ENCODE measurements around the gene RIMS1.

Gene RIMS1, protein sequence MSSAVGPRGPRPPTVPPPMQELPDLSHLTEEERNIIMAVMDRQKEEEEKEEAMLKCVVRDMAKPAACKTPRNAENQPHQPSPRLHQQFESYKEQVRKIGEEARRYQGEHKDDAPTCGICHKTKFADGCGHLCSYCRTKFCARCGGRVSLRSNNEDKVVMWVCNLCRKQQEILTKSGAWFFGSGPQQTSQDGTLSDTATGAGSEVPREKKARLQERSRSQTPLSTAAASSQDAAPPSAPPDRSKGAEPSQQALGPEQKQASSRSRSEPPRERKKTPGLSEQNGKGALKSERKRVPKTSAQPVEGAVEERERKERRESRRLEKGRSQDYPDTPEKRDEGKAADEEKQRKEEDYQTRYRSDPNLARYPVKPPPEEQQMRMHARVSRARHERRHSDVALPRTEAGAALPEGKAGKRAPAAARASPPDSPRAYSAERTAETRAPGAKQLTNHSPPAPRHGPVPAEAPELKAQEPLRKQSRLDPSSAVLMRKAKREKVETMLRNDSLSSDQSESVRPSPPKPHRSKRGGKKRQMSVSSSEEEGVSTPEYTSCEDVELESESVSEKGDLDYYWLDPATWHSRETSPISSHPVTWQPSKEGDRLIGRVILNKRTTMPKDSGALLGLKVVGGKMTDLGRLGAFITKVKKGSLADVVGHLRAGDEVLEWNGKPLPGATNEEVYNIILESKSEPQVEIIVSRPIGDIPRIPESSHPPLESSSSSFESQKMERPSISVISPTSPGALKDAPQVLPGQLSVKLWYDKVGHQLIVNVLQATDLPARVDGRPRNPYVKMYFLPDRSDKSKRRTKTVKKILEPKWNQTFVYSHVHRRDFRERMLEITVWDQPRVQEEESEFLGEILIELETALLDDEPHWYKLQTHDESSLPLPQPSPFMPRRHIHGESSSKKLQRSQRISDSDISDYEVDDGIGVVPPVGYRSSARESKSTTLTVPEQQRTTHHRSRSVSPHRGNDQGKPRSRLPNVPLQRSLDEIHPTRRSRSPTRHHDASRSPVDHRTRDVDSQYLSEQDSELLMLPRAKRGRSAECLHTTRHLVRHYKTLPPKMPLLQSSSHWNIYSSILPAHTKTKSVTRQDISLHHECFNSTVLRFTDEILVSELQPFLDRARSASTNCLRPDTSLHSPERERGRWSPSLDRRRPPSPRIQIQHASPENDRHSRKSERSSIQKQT (N-terminal part only)
- 0 to 0.41 (median 0) reads per million in 18 experiments for total RNA-seq

DNA sequence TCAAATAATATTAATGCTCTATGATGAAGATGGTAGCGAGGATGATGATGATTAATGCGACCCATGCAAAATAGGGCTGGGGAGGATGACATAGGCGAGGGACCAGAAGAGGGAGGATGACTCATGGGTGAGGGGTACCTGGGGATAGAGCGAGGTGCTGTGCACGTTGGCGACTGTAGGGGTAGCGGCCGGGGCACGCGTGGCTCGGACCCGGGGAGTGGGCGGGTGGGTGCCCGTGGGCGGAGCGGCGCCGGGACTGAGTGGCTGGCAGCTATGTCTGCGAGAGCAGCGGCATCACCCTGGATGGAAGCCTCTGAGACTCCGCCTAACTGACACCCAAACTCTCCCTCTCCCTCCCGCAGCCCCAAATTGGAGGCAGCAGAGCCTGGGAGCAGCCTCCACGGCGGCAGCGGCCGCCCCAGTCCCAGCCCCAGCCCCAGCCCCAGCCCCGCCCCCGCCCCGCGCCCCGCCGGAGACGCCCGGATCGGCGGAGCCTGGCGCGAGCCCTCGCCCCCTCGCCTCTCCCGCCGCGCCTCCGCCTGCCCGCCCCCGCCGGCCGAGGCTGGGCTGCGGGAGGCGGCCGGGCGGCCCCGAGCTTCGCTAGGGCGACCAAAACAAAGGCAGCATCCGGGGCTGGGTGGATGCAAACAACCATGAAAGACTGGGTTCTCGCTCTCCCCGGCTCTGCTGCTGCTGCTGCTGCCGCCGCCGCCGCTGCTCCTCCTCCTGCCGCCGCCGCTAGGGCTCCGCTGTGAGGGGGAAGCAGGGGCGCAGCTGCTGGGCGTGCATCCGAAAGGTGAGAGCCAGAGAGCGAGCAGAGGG, at the start of gene RIMS1:
TSS of gene RIMS1 (plus strand) at position 367 of the 822 bp plus-strand sequence. CDS start 474 bp downstream, outside the sequence.
- no peak for DNase-seq

DNA sequence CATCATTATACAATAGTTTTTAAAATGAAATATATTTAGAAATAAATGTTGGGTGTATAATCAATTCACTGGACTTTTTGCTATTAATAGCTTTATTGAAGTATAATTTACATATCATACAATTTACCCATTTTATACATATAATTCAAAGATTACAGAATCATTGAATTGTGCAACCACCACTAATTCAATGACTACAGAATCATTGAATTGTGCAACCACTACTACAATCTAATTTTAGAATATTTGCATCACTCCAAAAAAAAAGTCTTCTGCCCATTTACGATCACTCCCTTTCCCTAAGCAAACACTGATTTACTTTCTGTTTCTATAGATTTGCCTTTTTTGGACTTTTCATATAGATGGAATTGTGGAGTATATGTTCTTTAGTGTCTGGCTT, 35.1 kb upstream of the RIMS1 start:
- DNase-seq = no peak

DNA sequence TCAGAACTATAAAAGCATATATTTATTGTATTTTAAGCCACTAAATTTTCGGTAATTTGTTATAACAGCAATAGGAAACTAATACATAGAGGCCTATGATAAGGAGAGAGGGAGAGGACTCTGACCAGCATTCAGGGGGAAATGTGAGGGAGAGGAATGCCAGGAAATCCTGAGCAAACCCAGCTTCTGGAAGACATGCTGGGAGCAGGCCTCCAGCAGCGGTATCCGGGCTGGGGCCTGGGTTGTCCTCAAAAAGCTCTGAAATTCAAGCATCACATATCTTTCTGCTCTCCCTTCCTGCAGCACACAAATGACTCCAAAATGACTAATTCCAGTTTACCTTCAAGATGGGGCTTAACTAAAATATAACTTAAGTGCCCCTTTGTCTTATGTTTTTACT, 33.4 kb upstream of the RIMS1 start:
- DNase-seq = no peak

DNA sequence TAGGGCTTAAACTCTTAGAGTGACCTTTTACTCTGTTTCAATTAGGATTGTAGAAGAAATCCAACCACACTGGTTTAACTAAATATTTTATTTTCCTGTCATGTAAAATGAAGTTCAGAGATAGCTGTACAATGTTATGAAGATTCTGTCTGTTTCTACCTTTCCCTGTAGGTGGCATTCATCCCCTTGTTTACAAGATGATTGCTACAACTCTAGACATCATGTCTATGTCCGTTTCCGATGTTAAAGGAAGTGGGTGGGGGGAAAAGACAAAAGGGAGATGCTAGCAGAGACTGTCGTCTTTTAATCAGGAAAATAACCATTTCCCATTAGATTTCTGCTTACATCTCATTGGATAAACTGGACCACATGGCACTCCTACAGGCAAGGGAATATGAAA, 30.9 kb upstream of the RIMS1 start:
- no peak for DNase-seq

DNA sequence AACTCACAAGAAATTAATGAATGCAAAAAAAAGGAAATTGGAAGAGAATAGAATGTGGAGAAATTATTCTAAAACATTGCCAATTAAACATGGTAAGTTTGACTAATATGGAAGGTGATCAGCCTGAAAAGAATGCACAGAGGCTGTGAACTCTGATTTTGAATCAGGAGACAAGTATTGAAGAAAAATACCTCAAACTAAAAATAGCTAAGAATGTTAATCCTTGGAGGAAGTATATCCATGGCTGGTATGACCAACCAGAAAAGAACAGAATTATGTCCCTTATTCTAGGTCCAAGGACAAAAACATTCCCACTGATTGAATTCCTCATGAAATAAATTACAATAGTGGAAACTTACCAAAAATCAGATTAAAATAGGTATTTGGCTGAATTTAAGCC, 7.3 kb upstream of the RIMS1 start:
- no peak for DNase-seq

DNA sequence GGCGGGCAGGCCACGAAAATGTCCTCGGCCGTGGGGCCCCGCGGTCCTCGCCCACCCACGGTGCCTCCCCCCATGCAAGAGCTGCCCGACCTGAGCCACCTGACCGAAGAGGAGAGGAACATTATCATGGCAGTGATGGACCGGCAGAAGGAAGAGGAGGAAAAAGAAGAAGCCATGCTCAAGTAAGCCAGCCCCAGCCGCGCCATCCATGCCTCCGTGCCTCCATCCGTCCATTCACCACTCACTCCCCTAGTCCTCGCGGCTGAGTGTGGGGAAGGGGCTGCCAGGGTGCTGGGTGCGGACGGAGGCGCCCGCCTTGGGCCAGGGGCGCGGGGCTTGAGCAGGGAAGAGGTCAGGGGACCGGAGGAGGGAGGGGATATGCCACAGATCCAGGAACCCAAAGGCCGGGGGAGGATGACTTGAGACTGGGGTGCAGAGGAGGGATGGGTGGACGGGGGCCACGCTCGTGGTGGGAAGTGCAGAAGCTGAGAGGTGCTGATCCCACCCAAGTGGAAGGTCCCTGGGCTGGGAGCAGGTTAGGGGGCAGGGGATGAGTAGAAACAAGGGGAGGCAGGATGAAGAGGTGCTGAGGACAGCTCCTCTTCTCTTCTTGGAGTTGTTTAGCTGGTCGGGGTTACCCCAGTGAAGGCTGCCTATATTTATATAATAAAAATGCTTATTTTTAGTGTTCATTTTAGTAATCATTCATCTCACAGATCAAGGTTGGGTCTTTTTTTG, 825 bp downstream of the RIMS1 start:
- no peak for DNase-seq

DNA sequence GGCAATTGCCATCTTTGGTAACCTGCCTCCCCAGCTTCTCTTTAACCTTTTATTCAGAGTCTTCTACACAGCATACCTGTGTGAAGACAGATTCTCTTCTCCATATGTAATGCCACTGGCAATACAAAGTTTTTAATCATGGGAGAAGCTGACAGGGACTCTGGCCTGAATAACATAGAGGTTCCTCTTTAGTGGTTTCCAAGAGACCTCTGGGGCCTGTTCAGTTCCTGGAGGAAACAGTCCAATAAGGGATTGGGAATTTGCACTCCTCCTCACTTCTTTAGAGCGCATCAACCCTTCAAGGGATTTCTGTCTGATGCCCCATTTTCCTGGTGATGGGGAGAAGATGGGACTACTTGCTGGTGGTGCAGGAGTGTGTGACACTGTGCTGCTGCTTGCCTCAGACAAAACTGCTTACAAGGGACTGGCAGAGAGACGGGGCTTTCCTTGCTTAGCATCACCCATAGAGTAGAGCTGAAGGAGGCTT, 1.4 kb downstream of the RIMS1 start:
- DNase-seq = no peak

DNA sequence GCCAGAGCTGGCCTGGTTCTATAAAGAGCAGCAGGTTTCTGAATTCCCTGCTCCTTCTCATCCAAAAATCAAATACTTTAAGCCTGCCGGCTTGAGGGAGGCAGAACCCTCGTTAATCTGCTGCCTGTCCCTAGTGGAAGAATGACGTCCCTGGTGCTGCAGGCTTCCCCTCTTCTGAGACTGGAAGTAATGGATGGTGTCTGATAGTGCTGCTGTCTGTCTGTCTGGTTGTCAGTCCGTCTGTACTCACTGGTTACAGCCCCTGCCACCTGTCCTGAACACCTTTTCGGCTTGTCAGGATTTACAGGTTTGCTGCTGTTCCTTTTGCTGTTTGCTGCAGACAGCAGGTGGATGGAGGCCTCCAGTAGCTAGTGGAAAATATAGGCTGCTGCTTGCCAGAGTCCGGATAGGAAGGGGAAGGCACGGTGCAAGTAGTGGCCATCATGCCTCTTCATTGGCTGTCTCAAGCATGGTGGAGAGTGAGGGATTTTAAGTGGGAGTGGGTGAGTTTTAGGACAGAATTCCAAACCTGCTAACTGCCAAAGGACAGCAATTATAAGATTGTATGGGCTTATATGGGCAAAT, 2.5 kb downstream of the RIMS1 start:
- DNase-seq = no peak

DNA sequence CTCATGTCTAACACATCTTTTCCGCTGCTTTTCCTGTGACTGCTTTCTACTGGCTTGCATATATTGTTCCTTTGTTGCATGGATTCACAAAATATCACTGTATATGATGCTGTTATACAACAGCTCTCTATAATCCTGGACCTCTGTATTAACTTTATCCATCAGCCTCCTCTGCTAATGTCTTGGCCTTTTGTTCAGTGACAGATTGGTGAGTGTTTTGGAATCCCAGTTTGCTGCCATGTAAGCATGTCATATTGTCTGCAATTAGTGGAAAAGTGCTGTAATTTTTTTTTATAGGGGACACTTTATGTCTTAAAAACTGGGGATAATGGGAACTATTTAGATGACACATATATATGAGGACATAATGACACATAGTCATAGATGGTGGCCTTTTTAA, 3.0 kb downstream of the RIMS1 start:
- DNase-seq = no peak

DNA sequence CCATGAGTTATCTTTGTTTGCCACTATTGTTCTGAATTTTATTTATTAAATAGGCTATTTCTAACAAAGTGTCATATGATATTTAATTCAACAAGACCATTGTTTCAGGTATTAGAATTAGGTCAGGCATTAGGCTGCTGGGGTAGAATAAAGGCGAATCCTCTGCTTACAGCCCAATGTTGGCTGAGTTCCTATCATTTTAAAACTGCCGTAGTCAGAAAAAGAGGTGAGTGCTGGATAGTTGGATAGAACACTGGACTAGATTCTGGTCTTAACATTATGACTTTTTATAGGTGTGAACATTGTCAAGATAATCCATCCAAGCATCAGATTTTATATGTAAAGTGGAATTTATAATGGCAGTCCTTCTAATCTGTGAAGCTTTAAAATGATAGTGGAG, 6.3 kb downstream of the RIMS1 start:
- no peak for DNase-seq

DNA sequence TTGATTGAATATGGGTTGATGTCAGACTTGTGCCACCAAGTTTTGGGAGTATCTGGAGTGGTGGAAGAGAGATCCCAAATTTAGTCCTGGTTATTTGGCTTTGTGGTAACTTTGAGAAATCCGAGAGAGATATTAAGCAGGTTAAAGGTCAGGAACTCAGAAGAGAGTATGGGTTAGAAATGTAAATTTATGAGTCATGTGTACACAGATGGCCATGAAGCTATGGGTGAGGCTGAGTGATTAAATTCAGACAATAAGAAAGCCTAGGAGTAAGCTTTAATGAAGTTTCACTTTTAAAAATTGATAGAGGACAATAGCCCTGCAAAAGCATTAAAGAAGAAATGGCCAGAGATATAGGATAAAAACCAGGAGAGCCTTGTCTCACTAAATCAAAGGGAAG, 14.3 kb downstream of the RIMS1 start:
- no peak for DNase-seq

DNA sequence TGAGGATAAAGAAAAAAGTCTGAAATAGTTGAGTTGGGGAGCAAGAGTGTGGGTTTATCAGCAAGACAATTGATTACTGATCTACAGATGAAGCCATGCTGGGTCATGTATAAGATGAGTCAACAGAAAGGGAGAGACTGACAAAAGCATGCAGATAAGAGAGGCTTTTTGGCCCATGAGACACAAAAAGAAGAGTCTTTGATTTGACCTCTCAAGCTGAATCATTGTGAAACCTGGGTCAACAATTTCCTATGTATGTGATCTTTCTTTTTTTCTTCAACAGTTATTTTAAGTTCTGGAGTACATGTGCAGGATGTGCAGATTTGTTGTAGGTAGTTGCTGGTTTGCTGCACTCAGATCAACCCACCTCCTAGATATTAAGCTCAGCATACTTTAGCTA, 15.9 kb downstream of the RIMS1 start:
- no peak for DNase-seq

DNA sequence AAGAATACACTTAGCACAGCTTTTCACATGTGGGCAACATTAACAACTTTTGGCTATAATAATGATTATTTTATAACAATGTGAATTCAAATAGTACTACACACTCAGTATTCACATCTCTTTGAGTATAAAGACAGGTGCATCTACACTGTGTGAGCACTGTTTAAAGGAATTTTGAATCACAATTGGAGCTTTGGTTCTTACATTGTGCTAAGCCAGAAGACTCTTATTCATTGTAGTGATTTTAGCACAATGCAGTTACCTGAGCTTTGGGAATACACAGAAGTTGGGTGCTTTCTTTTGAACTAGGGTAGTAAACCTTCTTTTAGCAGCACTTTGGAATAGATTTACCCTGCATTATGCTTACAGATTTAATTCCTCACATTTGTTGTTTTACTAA, 20.5 kb downstream of the RIMS1 start:
- no peak for DNase-seq

DNA sequence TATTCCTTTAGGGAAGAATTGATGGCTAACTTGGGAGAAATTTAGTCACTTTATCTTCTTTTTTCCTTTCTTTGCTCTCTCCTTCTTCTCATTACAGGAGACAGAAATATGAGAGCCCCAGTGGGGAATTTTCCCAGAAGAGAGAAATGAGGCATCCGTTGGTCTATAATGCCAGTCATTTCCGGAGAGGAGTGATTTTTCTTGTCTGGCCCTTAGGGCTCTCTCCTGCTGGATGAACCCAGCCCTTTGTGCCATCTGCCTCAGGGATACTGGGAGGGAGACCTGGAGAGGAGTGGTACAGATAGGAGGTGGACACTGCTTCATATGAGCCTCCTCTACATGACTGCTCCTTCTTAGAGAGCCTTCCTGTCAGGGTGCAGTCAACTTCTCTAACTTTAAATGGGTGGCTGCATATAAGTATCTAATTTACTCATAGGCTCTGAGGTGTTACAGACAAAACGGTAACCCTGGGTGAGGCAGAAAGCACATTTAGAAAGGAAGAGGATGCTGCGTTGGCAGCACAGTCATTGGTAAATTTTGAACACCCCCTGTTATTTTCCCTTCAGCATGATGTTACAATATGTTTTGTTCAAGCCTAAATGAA, 21.9 kb downstream of the RIMS1 start:
- no peak for DNase-seq

DNA sequence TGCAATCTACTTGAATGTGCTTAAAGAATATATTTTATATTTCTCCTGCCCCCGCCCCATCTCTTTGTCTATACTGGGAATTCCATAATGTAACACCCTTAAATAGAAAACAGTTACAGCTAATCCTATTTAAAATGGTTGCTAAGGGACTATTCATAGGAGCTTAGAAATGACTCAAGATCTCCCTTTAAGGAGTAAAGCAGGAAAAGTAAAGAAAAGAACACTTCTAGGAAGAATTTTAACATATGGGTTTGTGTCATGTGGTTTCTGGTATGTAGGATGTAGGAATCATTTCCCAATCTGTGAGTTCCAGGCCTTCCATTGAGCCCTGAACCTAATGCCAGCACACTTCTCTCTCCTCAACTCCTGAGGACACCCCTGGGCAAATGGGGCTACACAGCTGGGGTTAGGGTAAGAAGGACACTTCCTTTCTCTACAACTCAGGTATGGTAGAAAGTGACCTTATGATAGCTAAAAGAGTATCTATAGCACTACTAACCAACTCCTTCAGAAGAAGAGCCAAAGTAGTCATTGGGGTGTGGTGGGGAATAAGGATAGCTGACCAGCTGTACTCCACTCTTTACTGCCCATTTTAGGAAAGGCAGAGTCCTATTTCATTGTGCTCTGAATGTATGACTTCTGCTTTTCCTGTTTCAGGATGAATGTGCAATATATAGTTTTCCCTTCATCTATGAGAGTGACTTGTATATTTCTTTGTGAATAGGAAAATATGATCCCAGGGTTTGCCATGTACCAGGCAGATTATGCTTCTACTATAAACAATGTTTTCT, 27.3 kb downstream of the RIMS1 start:
- no peak for DNase-seq

DNA sequence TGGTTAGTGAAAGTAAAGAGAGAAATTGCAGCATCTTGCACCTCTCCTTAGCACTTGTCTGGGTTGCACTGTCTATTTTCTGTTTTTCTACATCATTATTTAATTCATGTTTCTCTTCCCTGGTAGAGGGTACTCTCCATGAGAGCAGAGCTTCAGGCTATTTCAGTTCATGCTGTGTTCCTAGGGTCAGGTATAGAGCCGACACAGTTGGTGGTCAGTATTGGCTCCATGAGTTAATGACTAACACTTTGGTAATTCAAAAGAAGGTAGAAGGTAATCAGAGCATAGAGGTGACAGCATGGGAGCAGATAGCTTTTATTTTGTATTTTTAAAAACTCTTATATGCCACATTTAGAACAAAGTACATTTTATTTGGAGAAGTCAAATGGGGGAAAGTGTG, 42.7 kb downstream of the RIMS1 start:
- DNase-seq = no peak

DNA sequence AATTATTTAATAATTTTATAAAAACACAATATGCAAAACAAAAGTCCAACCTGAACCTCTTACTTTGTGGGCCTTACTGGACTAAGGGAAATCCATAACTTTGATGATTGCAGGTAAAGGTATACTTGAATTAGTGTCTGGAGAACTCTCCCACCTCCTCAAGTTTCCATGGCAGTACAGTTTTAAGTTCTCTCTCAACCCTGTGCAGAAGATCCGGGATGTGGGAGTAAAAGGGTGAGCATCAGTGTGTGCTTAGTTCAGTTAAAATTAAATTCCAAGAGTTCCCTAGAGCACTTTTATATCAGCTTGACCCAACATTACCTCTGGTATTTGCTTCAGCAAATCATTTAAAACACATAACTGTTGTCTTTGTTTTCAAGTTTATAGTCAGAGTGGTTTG, 47.5 kb downstream of the RIMS1 start:
- no peak for DNase-seq

DNA sequence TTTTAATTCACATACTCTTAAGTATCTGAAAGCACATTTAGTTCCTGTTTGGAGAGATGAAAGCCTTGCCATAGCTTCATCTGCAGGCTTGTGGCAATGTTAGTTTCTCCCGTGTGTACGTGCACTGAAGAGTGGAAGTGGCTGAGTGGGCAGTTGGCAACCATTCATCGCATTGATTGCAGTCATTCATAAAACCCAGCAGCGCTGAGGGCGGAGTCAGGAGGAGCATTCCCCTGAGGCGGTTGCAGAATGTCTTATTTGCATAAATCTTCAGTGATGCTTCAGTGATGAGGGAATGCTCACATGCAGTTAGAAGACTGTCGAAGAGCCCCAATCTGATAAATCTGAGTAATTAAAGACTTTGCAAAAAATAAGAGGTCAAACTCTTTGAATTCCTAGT, 79.1 kb downstream of the RIMS1 start:
- no peak for DNase-seq

DNA sequence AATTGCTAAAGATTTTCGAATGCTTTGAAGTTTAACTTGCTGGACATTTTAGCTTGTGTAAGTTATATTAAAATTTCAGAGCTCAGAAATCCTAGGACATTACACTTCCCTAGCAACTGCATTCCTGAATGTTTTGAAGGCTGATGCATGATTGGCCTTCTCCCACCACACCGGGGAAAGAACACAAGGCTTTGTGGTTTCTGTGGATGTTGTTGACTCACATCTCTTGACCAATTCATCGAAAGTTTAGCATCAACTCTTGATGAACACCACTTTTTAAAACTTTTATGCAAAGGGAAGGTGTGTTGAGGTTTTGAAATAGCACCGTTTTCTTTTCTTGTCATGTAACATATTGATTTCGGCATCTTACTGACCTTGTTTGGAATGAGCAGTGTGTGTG, 81.1 kb downstream of the RIMS1 start:
- DNase-seq = no peak

DNA sequence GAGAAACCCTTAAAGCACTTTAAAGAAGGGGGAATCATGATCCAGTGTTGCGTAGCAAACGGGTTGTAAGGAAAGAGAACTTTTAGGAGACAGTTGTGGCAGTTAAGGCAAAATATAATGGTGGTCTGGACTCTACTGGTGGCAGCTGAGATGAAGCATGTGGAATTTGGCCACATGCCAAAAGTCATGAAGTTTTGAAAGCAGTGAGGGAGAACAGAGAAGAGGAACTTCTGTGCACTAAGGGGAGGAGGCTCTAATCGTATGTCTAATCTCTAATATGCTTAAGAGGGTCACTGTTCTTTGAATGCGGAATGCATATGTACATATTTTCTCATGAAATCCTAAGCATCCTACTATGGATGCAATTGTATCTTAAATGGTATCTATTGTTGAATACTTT, 91.5 kb downstream of the RIMS1 start:
- no peak for DNase-seq
